NCI-H2081 treated with DMSO at 0.1 percent for 48 hours (cell line): ENCODE data around the gene COL23A1.

Source experiments
- DNase-seq: peaks from one replicate; lab custom pipeline; 2025; lab: John Stamatoyannopoulos, UW

COL23A1 gene

DNA sequence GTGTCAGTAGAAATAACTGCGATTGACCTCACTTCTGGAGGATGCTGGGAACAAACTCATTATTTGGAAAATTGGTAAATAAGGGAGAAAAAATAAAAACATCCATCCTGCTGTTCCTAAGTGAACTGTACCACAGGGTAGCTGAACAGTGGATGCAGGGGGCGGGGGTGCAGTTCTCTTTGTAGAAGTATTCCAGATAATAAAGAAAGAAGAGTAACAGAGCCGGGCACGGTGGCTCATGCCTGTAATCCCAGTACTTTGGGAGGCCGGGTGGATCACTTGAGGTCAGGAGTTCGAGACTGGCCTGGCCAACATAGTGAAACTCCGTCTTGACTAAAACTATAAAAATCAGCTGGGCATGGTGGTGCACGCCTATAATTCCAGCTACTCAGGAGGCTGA, 132.1 kb downstream of the COL23A1 start:
- DNase-seq = no peak

DNA sequence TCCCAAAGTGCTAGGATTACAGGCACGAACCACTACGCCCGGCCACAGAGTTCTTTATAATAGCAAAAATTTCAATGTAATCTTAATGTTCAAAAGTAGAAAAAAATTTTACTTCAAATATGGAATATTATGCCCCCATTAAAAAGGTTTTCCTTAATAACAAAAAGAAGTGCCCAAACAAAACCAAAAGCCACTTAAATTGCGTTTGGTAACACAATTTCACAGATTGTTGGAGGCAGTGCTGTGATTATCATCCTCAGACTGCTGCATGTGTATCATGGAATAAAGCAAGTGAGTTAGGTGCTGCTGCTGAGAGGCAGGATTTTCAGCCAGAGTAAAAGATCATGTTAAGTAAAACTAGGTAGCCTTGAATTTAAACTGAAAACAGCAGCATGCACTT, 132.7 kb downstream of the COL23A1 start:
- no peak for DNase-seq

DNA sequence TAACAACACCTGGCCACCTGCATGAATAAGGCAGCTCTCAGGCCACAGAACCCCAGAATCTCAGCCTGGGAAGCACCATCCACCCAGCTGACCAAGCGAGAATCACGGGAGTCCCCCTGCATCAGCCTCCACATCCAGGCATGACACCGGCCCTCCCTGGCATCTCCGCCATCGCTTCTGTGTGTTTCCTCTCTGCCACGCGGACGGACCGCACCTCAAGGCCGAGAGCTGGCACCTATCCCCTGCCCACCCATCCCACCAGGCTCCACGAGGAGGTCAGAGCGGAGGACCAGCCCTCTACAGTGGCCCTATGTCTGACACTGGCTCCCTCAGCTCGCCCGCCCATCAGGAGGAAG, 134.7 kb downstream of the COL23A1 start:
- no peak for DNase-seq

- no peak for DNase-seq
Measured at GRCh38 chr5:178454821-178455479, 135.2 kb downstream of the COL23A1 start.

DNA sequence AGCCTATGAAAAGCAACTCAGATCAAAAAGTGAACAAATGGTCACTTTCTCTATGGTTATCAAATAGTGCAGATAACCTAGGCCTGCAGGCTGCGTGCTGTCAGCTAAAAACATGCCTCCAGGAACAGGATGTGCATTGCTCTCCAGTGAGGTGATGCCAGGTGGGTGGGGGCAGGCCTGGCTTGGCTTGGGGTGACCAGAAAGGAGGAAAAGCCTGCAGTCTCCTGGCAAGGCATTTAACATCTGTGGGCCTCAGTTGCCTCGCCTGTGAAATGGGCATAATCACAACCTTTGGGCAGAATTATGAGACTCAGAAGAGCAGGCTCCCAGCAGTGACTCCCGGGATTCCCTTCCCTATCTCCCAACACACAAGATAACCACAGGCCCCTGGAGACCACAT, 135.9 kb downstream of the COL23A1 start:
- no peak for DNase-seq

GRCh38 chr5:178453224-178453623, 137.0 kb downstream of the COL23A1 start:
- DNase-seq = no peak

- no peak for DNase-seq
Measured at GRCh38 chr5:178450121-178451028, 139.8 kb downstream of the COL23A1 start.

DNA sequence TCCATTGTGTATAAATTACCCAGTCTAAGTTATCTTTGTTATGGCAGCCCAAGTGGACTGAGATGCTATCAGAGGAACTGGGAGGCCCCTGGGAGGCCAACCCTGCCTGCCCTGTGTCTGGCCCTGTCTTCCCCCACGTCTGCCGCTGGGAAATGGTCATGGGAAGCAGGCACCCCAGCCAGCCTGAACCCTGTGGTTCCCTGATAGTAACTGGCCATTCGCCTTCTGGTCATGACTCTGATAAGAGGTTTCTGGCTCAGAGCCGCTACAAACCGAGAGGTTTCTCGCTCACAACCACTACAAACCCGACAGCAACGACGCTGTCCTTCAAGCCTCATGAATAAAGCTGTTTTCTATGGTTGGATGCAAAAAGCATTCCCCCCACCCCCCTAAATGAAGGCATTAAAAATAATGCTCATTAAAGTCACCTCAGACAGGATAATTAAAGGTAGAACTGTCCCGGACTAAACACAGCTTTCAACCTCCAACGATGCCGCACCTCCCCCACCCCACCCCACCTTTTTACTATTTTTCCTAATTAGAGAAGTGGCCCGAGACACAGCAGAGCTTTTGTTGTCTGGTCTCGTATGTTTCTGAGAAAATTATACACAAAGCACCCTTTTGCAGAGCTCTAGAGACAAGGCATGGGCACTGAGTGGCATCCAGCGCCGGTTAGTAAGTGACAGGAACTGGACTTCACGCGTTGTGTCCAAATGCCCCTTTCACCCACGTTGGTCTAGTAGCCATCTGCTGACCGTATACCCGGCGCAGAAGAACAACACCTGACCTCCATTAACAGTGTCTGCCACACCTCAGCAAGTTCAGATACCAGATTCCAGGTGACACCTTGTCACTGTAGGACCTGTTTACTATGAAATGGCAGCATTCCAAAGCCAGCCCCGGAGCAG, 140.8 kb downstream of the COL23A1 start:
- no peak for DNase-seq

DNA sequence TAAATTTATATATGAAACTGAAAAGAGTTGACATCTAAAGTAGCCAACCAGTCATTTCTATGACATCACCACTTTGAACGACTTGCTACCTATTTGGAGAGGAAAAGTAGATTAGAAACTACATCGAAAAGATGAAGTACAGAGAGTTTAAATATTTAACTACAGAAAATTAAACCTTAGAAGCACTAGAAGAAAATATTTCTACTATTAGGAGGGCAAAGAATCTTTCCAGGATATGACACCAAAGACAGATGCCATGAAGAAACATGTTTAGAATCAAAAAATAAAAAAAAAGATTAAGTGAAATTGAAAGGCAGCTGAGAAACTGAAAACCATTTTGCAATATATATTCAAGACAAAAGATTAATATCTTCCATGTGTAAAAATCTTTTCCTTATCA, 144.7 kb downstream of the COL23A1 start:
- no peak for DNase-seq

DNA sequence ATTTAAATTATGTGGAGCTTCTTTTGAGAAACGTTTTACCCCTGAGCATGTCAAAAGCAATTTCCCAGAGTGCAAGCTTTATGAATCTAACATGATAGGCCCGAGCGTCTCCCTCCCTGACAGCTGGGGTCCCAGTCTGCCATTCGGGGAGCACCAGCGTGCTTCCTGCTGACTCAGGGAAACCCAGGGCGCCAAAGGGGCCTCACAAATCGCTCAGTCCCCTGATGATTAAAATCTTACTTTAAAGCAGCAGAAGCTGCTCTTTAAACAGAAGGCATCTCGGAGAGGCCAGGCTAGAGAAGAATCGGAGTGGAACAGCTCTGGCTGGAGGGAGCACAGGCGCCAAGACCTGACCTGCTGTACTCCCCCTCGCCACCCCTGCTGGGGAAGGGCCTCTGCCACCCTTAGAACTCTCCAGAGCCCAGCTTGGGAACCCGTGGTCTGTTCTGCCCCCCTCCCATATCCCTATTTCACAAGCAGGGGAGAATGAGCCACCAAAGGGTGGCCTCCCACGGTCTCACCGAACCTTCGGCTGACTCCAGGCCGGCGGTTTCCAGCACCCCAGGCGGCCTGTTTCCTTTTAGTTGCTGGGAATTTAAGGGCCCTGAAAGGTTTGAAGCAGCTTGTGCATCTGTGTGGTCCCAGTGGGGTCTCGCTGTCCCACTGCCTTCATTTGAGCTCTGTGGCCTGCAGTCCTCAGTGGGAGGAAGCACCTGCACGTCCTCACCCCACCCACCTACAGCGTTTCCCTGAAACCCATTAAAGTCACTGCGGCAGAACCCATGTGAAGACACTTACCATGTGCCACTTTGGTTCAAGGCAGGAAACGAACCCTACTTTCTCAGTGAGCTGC, 147.6 kb downstream of the COL23A1 start:
- no peak for DNase-seq

DNA sequence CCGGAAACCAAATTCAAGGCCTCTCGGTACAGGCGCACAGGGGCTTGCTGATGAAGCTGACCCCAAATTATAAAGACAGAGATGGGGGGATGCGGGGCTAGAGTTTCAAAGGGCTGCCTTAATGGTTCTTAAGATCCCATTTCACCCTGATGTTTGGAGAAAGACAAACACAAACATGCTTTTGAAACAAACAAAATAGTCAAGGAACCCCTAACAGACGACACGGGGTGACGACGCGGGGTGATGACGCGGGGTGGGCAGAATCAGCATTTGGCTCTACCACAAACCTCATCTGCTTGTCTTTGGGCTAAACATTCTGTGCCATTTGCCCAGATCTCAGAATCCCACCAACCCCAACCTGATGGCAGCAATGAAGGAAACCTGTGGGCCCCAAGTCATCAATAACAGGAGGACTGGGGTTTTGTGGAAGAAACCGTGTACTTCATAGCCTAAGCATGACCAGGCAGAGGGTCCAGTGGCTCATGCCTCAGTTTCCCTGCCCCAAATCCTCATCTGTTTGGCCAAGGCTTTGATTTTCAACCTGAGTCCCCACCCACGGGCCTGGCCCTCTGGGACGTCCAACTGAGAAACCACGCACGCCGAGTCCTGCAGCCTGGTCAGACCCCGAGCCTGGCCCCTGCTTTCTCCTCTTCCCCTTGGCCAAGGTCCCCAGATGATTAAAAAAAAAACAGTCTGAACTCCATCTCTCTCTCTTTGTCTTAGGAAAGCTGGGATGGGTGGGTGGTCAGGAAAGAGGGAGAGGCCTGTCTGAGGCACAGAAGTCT, 148.5 kb downstream of the COL23A1 start:
- DNase-seq = no peak

- no peak for DNase-seq
Measured at GRCh38 chr5:178440181-178440580, 150.0 kb downstream of the COL23A1 start.

- DNase-seq = no peak
Measured at GRCh38 chr5:178439493-178440180, 150.6 kb downstream of the COL23A1 start.

GRCh38 chr5:178438796-178439195, 151.4 kb downstream of the COL23A1 start:
- DNase-seq = no peak

DNA sequence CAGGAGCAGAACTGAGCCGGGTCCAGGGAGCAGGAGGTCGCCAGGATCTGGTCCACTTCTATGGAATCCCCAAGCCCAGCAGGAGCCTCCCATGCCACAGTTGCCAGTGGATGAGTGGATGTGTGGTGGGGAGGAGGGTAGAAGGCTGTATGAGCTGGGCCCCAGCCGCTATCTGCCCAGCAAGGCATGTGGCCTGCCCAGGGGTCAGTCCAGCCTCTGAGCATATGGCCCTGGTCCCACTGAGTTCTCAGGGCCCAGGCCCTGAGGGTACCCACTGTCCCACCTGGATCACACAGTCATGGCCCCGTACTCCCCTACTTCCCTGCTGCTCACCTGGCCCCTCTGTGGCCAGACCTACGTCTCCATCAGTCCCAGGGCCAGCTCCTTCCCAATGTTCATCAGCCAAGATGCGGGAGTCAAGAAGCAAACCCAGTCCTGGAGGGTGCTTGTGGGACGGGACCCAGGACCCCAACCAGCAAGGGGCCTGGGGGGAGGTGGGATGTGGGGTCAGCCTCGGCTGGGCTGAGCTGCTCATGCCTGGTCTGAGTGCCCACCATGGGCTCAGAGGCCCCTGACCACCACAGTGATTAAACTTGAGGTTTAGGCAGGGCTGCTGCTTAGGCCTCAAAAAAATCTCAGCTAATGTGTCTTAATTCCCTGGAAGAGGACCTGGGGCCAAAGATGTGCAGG, 152.7 kb downstream of the COL23A1 start:
- DNase-seq = no peak

DNA sequence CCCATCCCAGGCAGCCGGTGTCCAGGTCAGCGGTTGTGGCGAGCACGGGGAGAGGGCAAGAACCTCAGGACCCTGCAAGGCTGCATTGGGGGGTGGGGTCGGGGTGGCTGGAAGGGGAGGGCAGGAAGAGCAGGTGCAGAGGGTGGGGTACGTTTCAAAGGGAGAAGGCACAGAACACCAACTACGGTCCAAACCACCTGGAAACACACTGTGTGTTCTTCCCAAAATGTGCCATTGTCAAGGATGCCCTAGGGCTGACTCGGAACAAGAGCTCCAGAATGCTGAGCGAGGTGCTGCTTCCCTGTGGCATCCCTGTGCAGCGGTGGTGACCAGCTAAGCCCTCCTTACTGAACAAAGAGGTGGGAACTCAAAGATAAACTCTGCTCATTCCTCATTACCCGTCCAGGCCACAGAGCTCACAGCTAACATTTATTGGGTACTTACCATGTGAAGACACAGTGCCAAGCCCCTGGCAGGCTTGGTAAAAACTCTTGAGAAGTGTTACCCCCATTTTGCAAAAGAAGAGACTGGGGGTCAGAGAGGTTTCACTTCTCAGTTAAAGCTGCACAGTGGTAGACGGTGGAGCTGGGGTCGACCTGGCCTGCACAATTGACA, 153.8 kb downstream of the COL23A1 start:
- no peak for DNase-seq

DNA sequence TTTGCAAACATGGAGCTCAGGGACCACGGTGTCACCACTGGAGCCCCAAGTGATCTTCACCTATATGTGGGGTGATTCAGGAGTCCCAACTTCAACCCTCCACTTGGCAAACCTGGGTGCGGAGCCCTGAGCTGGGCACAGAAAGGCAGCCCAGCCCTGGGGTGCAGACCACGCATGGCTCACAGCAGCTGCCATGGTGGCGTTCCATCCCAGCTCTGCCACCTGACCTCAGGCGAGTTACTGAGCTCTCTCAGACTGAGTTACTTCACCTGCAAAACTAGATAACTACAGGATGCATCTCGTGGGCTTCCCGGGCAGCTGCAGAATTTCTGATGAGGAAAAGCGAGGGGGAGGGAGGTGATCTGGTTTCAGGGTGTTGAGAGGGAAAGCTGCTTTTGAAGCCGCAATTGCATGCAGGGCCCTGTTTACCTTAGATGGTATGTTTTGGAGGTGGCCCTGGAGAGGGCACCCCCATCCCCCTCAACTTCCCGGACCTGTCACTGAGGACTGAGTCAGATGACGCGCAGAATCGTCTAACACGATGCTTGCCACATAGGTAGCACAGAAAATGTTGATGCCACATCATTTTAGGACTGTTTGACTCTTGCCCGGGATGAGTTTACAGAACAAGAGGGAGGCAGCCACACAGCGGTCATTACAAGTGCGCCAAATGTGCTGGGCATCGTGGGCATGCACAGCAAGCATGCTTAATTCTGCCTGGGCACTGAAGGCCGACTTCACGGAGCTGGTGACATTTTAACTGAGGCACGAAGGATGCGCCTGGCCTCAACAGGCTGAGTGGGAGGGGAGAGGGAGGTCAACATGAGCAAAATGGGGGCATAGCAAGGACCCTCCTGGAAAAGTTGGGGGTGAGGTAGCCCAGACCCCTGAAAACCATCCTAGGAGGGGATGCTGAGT, 154.6 kb downstream of the COL23A1 start:
- DNase-seq = no peak

GRCh38 chr5:178434851-178435250, 155.3 kb downstream of the COL23A1 start:
- no peak for DNase-seq
